Body of pancreas (tissue), 4 donors: ENCODE results near the gene SULT1C4. TPM values are rescaled to one million over a fixed set of nuclear protein-coding genes. Genes with fewer than 3 reads are reported as not detected.

Experiments
- ATAC-seq: fragments of 150-250 bp; one replicate; pipeline ENCODE4 v1.9.1; 2016
- DNase-seq, 4 donors: peaks; one replicate each; pipeline ENCODE4 v3.0.0-alpha.2; 2019
- H3K27ac ChIP-seq, 4 donors: fragments of 200-600 bp; sonication (generic); 1 replicate in 3 of 4; 2 replicates in 1 of 4; pipeline versions ENCODE4 v1.5.1 to v1.6.1; 2016 to 2019; ENCODE audit warnings: mild to moderate bottlenecking in 1 of 4, mixed read lengths in 1 of 4, moderate library complexity in 1 of 4
- H3K27me3 ChIP-seq, 2 donors: fragments of 200-600 bp; sonication (generic); one replicate each; pipeline ENCODE4 v1.6.0; 2016; ENCODE audit warnings: mild to moderate bottlenecking in 1 of 2
- H3K36me3 ChIP-seq, 2 donors: fragments of 200-600 bp; sonication (generic); replicated peaks in 1 of 2; 2 replicates each; pipeline ENCODE4 v1.5.1; 2016; ENCODE audit warnings: low read depth in 2 of 2; ENCODE audit not compliant: insufficient read depth in 1 of 2
- H3K4me1 ChIP-seq: fragments of 200-600 bp; sonication (generic); one replicate; pipeline ENCODE4 v1.6.0; 2016
- H3K4me3 ChIP-seq, 2 donors: fragments of 200-600 bp; sonication (generic); 1 replicate in 1 of 2; 2 replicates in 1 of 2; pipeline ENCODE4 v1.5.1; 2016 to 2019
- H3K9me3 ChIP-seq, 3 donors: fragments of 200-600 bp; sonication (generic); 1 replicate in 2 of 3; 2 replicates in 1 of 3; pipeline ENCODE4 v1.5.1; 2016
- CTCF ChIP-seq, 7 experiments: fragments of 450-650 bp in 4 of 7; fragments of 200-600 bp in 3 of 7; sonication (generic) in 3 of 7; IDR thresholded peaks; one replicate each; pipeline ENCODE4 v1.5.1; 2016 to 2019; ENCODE audit warnings: antibody characterized with exemption in 7 of 7
- POLR2A ChIP-seq, 3 donors: fragments of 450-650 bp; IDR thresholded peaks; one replicate each; pipeline ENCODE4 v1.6.1; 2016; ENCODE audit warnings: antibody characterized with exemption in 3 of 3, mild to moderate bottlenecking in 2 of 3
- WGBS, 2 donors: methylation state at CpG; one replicate each; pipeline ENCODE4 v1.1.5; 2017; 5-methylcytosine and 5-hydroxymethylcytosine counted together
- intact Hi-C: fragments of 100-400 bp; cut with DNase I; formaldehyde crosslinking; loops from one replicate; pipeline ENCODE4 v1.15.1; 2023
- total RNA-seq, 2 donors: library from RNA; depleted of rRNA; stranded (reverse); fragments of >200 nt; gene quantifications; one replicate each; pipeline ENCODE4 v1.1.0, GENCODE V29; 2016

SULT1C4 gene
- total RNA-seq, 2 donors from 2014 or later: 1.3 to 4.2 TPM

- Histone ChIP-seq H3K27me3 (no peaks in the 10 kb centered on the region), H3K4me3 (no peak overlapping the region), H3K9me3 (no peaks in the 10 kb centered on the region), H3K4me1 (no peaks in the 10 kb centered on the region), H3K27ac (no peak overlapping the region), H3K36me3 (no peaks in the 10 kb centered on the region)
- DNase-seq (no peak), ATAC-seq (no peak)
- TF ChIP-seq CTCF (IDR thresholded peaks at IDR 0.05): no peak
- no peak for TF ChIP-seq POLR2A (IDR thresholded peaks at IDR 0.05)
- intact Hi-C loops: no loop called here
- WGBS, 2 donors: 57 to 65% methylated on average over 1 of the region's 1 CpG
These were observed 35.9 kb downstream of the SULT1C4 start for GRCh38 chr2:108413711-108414095.

- no peak for ATAC-seq
- Histone ChIP-seq H3K4me3 (no peak overlapping the region), H3K36me3 (no peaks in the 10 kb centered on the region), H3K4me1 (no peaks in the 10 kb centered on the region), H3K27ac (no peak overlapping the region), H3K27me3 (no peaks in the 10 kb centered on the region), H3K9me3 (no peaks in the 10 kb centered on the region)
- intact Hi-C loops: no loop called here
- whole genome bisulfite sequencing, 2 donors: 81 to 97% methylated on average over 3 of the region's 3 CpGs
- no peak for TF ChIP-seq POLR2A (IDR thresholded peaks at IDR 0.05)
- no peak for TF ChIP-seq CTCF (IDR thresholded peaks at IDR 0.05)
- DNase-seq: no peak
These were observed 36.6 kb downstream of the SULT1C4 start for GRCh38 chr2:108414256-108414876.

GRCh38 chr2:108414945-108415344 is 37.2 kb downstream of the SULT1C4 start:
- Histone ChIP-seq H3K27ac (no peak overlapping the region), H3K36me3 (no peaks in the 10 kb centered on the region), H3K27me3 (no peaks in the 10 kb centered on the region), H3K4me3 (no peak overlapping the region), H3K4me1 (no peaks in the 10 kb centered on the region), H3K9me3 (no peaks in the 10 kb centered on the region)
- intact Hi-C loops: no loop called here
- TF ChIP-seq CTCF (IDR thresholded peaks at IDR 0.05): no peak
- TF ChIP-seq POLR2A (IDR thresholded peaks at IDR 0.05): no peak
- WGBS, 2 donors: 87 to 93% methylated on average over 2 of the region's 2 CpGs
- DNase-seq (no peak), ATAC-seq (no peak)

GRCh38 chr2:108417254-108417653 is 39.5 kb downstream of the SULT1C4 start:
- H3K9me3 ChIP-seq: no peaks in the 10 kb centered on the region
- no peak overlapping the region for H3K27ac ChIP-seq
- intact Hi-C loops: no loop called here
- no peaks in the 10 kb centered on the region for H3K36me3 ChIP-seq
- TF ChIP-seq POLR2A (IDR thresholded peaks at IDR 0.05): no peak
- TF ChIP-seq CTCF (IDR thresholded peaks at IDR 0.05): peak in 4 of 7 experiments; percentile 29 to 61 (median 34)
- 44 to 52% methylated on average over 2 of the region's 2 CpGs for WGBS, 2 donors
- DNase-seq: peak in 1 of 4 donors; percentile 23
- no peaks in the 10 kb centered on the region for H3K4me1 ChIP-seq
- no peak for ATAC-seq
- no peaks in the 10 kb centered on the region for H3K27me3 ChIP-seq
- H3K4me3 ChIP-seq: no peak overlapping the region

GRCh38 chr2:108418416-108418815 is 40.7 kb downstream of the SULT1C4 start:
- Histone ChIP-seq H3K27ac (no peak overlapping the region), H3K4me3 (no peak overlapping the region), H3K36me3 (no peaks in the 10 kb centered on the region), H3K27me3 (no peaks in the 10 kb centered on the region), H3K9me3 (no peaks in the 10 kb centered on the region), H3K4me1 (no peaks in the 10 kb centered on the region)
- intact Hi-C loops: no loop called here
- no peak for ATAC-seq
- WGBS, 2 donors: 73 to 79% methylated on average over 4 of the region's 4 CpGs
- DNase-seq: no peak
- TF ChIP-seq CTCF (IDR thresholded peaks at IDR 0.05) (no peak), POLR2A (IDR thresholded peaks at IDR 0.05) (no peak)
